A204.1 (cell line): Measurements from ENCODE around the gene CCNQ.

Experiments
- FAIRE-seq: peaks from 2 replicates; lab custom pipeline; 2012; peaks lifted over from hg19 to GRCh38; lab: Jason Lieb, UNC

Gene CCNQ

DNA sequence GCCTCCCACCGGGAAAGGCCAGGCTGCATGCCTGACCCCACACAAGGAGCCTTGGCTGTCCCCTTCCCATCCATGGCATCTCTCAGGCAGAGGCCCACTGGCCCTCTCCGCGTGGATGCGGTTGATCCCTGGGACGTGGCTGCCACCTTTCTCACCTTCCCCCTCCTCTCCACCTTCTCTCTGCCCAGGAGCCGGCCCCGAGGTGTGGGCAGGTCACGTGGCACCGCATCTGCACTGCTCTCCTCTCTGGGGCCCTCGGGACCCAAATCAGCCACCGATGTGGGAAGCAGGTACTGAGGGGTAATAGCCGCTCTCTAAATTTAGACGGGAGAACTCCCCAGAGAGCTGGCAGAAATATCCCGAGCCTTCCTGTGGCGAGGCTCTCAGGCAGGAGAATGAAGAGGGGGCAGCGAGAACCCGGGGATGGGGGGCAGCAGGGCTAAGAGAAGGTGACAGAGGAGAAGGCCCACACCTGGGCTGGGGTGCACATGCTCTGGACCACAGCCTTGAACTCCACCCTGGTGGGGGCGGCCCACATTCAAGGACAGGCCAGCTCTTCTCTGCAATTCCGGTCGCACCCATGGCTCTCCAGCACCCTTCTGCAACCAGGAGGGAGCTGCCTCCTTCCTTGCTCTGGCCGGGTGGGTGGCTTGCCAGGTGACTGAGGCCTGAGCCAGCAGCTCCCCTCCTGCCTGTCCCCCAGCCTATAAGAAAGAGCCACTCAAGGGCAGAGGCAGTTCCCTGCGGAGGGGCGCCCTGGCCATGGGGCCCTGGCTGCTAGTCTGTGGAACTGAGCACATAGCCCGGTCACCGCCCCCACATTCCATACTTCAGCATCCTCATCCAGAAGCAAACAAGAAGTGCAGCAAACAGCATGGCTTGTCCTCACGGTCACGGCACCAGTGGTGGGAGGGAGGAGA, 38.4 kb upstream of the CCNQ start:
- no peak for FAIRE-seq

DNA sequence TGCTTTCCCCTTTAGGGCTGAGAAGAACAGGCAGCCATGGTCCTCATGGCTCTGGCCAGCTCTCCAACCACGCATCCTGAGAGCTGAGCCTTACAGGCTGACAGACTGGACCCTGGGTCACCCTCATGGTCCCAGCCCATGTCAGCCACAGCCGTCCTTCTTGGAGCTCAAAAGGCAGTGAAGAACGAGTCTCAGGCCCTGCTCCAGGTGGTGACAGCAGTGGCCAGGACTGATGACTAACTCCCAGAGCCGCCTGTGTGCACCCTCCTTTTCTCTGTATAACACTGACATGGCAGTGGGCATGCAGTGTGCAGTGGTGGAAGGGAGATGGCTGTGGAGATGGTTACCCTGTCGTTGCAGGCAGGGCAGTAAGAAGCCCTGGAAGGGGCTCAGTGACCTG, 37.8 kb upstream of the CCNQ start:
- no peak for FAIRE-seq

DNA sequence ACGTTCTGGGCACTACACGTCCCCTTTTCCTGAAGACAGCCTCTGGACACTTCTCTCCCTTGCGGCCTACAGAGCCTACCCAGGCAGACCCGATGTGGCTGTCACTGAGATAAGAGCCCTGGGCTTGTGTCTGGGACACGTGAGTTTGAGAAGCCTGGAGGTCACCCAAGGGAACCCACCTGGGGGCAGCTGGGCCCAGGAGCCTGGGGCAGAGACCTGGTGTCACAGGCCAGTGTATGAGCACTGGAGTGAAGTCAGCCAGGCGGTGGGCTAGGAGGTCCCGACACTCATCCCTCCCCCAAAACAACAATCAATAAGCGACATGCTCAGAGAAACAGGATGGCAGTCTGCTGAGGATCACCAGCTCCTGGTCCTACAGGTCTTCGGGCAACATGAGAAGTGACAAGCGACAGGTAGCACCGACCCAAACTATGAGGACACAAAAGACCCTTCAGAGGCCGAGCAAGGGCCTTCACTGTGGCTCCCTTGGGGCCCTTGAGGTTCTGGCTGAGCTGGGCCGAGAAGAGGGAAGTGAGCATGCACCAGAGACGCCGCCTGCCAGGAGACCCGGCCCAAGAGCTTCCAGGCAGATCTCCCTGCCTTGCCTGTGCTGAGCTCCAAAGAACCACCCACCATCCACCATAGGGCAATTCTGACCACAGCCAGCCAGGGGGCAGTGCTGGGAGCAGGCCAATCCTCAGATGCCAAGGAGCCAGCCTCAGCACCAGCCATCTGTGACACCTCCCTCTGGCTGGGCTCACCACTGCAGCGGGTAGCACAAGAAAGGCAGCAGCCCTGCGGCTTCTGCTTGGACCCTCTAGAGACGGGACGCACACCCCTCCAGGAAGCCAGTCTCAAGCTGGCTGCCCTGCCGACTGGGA, 37.1 kb upstream of the CCNQ start:
- FAIRE-seq: no peak

DNA sequence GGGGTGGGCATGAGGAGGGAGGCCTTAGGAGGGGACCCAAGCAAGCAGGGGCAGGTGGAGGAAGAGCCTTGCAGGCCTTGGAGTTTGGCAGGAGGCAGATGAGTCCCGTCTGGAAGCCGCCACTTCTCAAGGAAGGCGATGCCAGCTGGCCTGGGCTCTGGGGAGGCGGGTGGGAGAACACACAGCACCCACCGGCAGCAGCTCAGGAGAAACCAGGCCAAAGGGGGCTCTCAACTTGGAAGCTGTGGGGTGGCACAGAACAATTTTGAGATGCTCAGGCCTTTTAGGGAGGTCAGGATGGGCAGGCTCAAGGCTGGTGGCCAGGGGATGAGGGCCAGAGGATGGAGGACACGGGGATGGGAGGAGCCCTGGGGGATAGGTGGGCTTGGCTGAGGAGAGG, 36.4 kb upstream of the CCNQ start:
- FAIRE-seq: no peak

DNA sequence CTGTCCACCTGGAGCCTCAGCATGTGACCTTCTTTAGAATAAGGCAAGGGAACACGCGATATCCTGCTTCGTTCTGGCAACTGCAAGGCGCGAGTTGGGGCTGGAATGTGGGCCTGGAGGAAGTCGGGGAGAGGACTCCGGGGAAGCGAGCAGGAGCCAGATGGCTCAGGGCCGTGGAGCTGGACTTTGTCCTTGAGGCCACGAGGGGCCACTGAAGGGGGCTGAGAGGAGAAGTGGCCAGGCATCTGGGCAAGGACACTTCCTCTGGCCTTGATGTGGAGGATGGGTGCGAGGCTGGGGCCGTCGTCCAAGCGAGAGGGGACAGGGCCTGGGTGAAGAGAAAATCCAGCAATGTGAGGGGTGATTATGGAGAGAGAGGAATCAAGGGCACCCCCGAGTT, 35.9 kb upstream of the CCNQ start:
- FAIRE-seq: no peak

DNA sequence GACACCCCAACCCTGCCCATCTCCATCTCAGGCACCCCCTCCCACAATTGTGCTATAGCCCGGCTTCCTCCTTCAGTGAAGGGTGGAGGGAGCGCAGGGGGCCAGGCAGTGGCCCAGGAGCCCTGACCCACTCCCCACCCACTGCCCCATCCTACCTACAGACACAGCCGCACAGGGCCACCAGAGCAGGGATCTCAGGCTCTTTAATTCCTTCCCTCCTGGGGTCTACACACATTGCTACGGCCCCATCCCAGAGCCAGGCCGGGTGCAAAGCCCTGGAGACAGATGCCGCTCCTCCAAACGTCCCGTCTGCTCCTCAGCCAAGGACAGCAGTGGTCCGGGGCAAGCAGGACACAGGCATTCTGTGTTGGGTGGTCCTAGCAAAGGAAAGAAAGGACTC, 35.3 kb upstream of the CCNQ start:
- FAIRE-seq: no peak

DNA sequence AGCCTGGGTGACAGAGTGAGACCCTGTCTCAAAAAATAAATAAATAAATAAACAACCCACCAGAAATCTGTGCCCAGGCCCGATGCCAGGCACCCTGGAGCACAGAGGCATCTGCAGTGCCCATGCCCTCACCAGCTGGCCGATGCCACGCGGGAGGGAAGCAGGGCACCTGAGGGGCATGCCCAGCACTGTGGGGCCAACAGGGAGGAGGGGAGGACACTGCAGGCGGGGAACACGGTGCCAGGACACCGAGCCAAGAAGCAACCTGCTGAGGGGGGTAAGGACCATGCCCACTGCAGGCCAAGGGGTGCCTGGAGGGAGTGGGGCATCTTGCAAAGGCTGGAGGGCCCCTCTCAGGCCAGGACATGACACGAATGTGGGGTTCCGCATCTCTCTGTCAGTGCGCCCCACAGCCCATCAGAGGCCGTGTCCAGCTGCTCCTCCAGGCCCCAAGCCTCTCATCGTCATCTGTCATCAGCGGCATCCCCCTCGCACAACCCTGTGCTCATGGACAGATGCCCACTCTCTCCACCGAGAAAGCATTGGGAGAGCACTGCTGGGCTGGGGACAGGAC, 34.8 kb upstream of the CCNQ start:
- FAIRE-seq: no peak

DNA sequence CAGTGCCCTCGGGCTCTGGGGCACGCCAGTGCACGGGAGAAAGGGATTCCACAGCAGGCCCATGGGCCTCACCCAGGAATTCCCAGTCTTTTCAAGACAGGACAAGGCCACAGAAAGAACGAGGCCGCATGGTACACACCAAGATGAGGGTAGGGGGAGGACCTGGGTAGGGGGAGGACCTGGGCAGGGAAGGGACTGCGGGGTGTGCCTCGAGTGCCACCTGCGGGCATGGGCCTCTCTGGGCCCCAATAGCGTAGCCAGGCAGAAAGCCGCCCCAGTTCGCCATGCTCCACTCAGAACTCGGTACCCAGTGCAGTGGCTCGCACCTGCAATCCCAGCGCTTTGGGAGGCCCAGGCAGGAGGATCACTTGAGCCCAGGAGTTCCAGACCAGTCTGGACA, 34.1 kb upstream of the CCNQ start:
- FAIRE-seq: no peak

DNA sequence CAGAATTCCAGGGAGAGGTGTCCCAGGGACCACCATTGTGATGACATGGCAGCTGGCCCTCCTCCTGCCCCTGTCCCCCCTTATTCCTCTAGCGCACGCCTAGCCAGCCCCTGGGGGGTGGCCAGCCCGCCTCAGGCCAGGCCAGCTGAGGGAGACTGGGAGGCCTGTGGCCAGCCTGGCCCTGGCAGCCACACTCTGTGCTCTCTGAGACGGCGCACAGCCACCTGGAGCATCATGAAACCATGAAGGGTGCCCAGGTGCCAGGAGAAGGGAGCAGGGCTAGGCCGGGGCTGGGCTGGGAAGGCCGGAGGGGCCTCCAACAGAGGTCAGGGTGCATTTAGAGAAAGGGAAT, 33.6 kb upstream of the CCNQ start:
- FAIRE-seq: no peak

DNA sequence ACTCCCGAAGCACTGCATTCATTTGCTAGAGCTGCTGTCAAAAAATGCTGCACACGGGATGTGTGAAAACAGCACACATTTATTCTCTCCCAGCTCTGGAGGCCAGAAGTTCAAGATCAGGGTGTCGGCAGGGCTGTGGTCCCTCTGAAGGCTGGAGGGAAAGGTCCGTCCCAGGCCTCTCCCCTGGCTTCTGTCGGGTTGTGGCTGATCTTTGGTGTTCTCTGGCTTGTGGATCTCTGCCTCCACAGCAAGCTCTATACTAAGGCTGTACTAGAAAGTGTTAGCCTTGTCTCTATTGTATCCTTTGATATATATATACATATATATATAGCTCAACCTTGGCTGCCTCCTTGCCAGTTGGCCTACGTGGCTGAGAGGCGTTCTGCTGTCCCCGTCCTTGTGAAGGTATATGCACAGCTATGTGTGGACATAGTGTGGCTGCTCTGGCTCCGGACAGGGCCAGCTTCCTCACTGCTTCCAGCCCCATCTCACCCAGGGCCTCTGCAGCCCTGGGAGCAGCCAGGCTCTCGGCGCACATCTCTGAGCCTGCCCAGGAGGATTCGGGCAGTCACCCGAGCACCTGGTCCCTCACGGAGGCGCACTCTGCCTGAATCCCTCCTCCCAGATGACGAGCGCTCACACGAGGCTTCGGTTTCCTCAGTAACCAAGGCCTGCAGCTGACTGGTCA, 33.1 kb upstream of the CCNQ start:
- no peak for FAIRE-seq

DNA sequence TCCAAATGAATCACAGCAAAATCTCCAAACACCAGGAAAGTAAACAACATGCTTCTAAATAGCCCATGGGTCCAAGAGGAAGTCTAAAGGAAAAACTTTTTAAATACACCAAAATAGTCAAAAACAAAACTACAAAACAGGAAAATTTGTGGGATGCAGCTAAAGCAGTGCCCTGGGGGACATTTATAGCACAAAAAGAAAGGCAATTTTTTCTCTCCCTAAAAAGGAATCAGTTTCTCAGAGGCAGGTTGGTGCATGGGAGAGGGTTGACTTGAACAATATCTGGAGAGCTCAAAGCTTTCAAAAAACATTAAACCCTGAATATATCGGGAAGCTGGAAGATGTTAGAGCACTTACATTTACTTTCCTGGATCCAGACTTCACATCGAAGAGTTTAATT, 32.4 kb upstream of the CCNQ start:
- FAIRE-seq: no peak

DNA sequence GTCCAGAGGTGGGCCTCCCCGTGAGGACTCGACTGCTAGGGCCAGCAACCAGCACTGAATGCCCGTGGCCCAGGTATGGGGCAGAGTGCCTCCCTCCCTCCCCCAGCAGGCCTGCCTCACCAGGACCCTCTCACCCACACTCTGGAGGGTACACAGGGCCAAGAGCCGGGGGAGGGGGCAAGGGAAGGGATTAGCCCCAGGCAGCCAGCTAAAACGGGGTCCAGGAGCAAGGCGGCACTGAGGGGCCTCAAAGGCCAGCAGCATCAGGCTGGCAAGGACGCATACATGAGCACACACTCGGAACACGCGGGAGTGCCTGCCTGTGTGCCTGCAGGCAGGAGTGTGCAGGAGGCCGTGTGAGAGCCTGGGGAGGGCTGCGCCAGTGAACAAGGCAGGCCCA, 29.7 kb upstream of the CCNQ start:
- no peak for FAIRE-seq

DNA sequence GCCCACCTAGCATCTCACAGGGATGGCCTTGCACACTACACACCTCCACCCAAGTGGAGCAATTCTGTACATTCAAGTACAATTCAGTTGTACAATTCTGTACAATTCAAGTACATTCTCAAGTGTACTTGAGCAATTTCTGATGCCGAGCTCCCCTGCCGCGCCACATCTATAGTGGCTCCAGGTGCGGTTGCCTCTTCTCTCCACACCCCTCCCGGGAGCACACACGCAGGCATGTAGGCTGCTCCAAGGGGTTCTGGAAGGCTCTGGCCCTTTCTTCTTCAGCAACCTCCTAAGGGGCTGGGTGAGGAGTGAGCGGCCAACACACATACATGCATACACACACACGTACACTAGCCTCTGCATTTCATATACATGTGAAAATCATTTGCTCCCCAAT, 29.2 kb upstream of the CCNQ start:
- FAIRE-seq: no peak

DNA sequence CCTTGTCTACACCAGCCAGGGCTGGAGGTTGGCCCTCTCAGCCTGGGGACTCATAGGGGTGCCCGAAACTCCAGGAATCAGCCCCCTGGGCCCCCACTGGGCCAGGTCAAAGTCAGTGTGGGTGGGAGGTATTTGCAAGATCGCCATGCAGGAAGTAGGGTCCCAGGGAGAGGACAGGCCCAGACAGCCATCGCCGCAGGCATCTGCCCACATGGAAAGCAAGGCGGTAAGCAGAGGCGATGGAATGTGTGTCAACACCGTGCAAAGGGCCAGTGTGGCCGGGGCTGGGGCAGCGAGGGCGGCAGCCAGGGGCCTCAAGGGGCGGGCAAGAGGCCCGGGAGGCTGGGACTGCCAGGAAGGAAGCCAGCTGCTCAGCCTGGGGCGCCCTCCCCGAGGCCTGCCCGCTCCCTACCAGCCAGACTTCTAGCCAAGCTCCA, 28.8 kb upstream of the CCNQ start:
- no peak for FAIRE-seq

DNA sequence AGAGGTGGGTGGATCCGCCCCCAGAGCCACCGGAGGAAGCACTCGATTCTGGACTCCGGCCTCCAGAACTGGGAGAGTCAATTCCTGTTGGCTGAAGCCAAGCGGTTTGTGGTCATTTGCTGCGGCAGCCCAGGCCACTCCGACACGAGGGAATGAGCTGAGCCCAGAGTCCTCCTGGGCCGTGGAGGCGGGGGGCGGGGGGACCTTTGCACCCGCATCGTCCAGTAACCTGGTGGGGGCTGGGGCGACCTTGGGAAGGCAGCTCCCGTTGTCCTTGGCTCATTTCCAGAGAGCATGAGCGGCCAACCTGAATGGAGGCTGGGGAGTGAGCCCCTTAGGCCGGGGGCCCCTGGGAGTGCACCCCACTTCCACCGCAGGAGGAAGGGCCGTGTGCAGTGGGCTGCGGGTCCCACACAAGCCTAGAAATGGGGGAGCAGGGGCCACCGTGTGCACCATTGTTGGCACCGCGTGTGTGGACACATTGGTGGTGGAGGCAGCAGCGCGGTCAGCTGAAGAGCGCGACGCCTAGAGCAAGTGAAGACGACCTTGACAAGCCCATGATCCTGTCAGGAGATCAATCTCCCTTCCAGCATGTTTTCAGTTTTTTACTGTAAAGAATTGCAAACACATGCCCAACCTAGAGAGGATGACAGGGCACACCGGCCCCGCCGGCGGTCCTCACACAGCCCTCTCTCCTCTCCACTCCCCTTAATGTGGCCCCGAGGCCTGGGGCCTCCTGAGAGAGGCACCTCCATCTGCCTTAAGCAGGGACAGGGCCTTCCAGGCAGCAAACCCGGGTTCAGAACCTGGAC, 28.1 kb upstream of the CCNQ start:
- FAIRE-seq: no peak

DNA sequence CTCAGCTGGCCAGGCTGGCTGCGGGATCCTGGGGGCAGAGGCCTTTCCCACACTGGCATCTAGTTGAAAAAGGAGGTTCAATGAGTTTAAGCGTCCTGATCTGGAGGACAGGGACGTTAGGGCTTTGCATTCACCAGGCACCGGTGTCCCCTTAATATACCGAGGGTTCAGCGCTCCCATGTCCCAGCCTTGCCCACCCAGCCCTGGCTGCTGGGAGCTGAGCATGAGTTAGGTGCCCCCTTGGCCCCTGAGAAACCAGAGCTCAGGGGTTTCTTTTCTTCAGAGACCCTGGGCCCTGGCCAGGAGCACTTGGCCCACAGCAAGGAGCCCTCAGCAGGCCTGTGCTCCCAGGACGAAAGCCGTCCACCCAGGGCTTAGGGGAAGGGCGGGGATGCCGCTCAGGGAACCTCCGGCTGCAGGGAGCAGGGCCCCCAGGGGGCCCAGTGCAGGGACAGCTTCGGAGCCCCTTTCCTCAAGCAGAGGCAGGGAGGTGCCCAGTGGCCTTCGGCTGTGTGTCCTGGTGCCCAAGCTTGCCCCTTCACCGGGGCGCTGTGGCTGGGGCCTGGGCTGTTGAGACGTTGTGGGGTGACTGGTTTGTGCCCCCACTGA, 27.2 kb upstream of the CCNQ start:
- no peak for FAIRE-seq

DNA sequence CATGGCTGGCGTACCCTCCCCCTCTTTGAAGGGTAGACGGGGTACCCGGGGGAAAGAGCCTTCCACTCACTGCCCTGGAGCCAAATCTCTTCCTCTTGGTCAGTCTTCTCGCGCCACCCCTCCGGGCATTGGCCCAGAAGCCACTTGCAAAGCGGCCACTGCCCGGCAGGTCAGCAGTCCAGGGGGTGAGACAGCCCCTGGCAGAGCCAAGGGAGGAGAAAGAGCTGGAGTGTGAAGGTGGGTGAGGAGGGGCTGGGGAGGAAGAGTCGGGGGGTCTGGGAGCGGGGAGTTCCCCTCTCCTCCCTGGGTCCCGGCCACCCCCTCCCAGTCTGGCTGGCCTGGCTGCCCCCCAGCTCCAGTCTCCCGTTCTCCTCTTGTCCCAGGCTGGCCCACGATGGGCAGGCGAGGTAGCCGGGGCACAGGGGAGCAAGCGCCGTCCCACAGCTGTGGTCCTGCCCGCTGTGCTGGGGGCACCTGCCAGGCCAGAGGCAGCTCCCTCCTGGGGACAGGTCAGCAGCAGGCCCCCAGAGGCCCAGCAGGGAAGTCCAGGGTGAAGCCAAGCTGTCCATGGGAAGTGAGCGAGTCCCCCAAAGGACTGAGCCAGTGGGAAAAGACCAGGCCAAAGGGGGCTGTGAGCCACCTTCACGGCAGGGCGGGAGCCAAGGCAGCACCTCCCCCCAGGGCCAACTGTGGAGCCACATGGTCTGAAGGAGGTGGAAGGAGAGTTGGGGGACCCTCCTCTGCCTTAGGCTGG, 26.5 kb upstream of the CCNQ start:
- FAIRE-seq: no peak

DNA sequence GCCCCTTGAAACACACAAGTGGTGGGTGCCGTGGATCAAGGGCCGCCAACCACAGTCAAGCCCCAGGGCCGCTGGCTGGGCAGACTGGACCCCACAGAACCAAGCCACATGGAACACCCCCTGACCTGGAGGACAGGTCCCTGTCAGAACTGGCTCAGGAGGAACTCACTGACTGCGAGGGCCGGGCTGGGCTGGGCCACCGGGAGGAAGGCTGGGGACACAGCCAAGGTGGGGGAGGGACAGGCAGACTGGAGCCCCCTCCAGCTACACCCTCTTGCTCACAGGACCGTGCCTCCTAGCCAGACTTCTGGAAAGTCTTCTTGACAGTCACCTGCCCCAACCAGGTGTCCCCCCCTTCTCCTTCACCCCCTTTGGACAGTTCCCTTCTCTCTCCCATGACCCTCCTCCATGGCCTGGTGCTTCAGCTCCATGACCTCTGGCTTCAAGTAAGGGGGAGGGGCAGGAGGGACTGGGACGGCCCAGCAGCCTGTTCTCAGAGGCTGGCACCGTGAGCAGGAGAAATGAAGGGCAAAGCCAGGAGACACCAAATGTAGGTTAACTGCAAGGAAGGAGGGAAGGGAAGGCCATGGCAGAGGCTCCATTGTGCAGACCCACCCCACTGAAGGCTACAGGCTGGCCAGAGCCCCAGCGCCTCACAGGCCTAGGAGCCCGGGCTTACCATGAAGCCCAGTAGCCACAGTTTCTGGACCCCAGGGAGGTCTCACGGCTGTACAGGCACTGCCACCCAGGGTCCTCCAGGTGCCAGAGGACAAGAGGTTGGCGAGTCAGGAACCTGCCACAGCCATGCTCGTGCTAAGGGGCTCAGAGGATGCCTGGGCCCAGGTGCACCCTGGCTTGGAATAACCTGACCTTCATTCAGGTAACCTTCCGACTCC, 25.5 kb upstream of the CCNQ start:
- no peak for FAIRE-seq

DNA sequence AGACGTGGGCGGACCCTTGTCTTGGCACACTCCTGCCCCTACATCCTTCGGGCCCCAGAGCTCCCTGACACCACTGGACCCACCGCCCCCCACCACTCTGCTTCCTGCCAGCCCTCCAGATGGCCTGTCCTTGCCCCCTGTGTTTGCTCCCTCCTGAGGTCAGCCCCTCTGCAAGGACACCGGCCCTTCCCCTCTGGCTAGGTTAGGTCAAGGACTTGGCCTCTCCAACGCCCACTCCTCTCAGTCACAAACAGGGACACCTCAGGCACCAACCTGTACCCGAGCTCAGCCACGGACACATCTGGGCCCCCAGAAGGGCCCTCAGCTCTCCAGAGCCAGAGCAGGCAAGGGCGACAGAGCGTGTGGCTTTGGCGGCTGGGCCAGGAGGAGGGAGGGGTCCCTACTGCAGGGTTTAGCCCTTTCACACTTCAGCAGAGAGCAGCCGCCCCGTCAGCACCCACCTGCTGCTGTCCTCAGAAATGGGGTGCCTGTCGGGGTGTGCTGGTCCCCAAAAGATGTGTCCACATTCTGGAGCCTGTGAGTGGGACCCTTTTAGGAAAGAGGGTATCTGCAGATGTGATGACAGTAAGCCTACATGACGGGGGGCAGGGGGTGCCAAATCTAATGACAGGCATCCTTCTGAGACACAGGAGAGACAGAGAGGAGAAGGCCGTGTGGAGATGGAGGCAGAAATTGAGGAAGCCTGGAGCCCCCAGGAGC, 24.5 kb upstream of the CCNQ start:
- no peak for FAIRE-seq
